ENCODE data around the gene RPLP1.

Gene RPLP1

GRCh38 chr15:69469467-69470201 lies 17.0 kb downstream of the RPLP1 start:
- Histone ChIP-seq H3K9me3 (ENCODE audit: control insufficient read depth, insufficient read depth, low read depth, low read length) (no peaks in the 10 kb centered on the region), H3K4me1 (ENCODE audit: control insufficient read depth, insufficient read depth, low read length) (peaks cover 18% of the 10 kb centered on the region), H3K36me3 (ENCODE audit: control insufficient read depth in 2 of 2, insufficient read depth in 1 of 2, low read length in 2 of 2) (no peaks in the 10 kb centered on the region), H3K27ac (ENCODE audit: extremely low read depth, low read depth, low read length) (no peak overlapping the region), H3K4me3 (ENCODE audit: low read depth, low read length) (no peak overlapping the region)
- TF ChIP-seq ZNF692 (tag by site-specific recombination; IDR thresholded peaks at IDR 0.05) (peak; percentile 66), ZFHX2 (tag by site-specific recombination; conservative IDR thresholded peaks at IDR 0.05) (no peak), ZFP69B (tag by site-specific recombination; IDR thresholded peaks at IDR 0.05) (peak; percentile 70; the same call in 1 of the 2 replicates)
- ChIA-PET POLR2A (interaction anchor here (3.3 kb wide), 1 partner anchor 17 kb away, joined by 26 read pairs; the partner anchor contains the start of gene RPLP1), CTCF (interaction anchor here (0.6 to 6.5 kb wide), 10 partner anchors 8 to 1442 kb away, joined by 3 to 65 read pairs (median 4); no protein-coding TSS in a partner anchor)

- Histone ChIP-seq H3K27ac (ENCODE audit: extremely low read depth, low read depth, low read length) (no peak overlapping the region), H3K4me3 (ENCODE audit: low read depth, low read length) (no peak overlapping the region), H3K9me3 (ENCODE audit: control insufficient read depth, insufficient read depth, low read depth, low read length) (no peaks in the 10 kb centered on the region), H3K4me1 (ENCODE audit: control insufficient read depth, insufficient read depth, low read length) (peaks cover 16% of the 10 kb centered on the region), H3K36me3 (ENCODE audit: control insufficient read depth in 2 of 2, insufficient read depth in 1 of 2, low read length in 2 of 2) (no peaks in the 10 kb centered on the region)
- CTCF ChIA-PET, result interaction anchor here (0.6 to 1.6 kb wide), 2 partner anchors 9 to 995 kb away, joined by 3 to 6 read pairs; no protein-coding TSS in a partner anchor
- POLR2A ChIA-PET, result interaction anchor here (1.0 kb wide), 1 partner anchor 9 kb away, joined by 3 read pairs; no protein-coding TSS in a partner anchor
- TF ChIP-seq ZNF449 (tag by site-specific recombination; IDR thresholded peaks at IDR 0.05) (no peak), ZNF19 (tag by site-specific recombination; IDR thresholded peaks at IDR 0.05; ENCODE audit: low read depth) (no peak), YY2 (tag by site-specific recombination; IDR thresholded peaks at IDR 0.05) (no peak), PATZ1 (tag by site-specific recombination; IDR thresholded peaks at IDR 0.05) (no peak), ZNF501 (tag by site-specific recombination; IDR thresholded peaks at IDR 0.05) (no peak), ZNF248 (tag by site-specific recombination; IDR thresholded peaks at IDR 0.05) (no peak), ZNF785 (tag by site-specific recombination; IDR thresholded peaks at IDR 0.05) (no peak), PRDM2 (tag by site-specific recombination; IDR thresholded peaks at IDR 0.05; ENCODE audit: borderline replicate concordance) (no peak), ZNF37A (tag by site-specific recombination; IDR thresholded peaks at IDR 0.05) (no peak), RBAK (tag by site-specific recombination; IDR thresholded peaks at IDR 0.05) (no peak), ZNF561 (tag by site-specific recombination; IDR thresholded peaks at IDR 0.05; ENCODE audit: borderline replicate concordance) (no peak), ZNF2 (tag by site-specific recombination; IDR thresholded peaks at IDR 0.05) (no peak), ZNF266 (tag by site-specific recombination; IDR thresholded peaks at IDR 0.05; ENCODE audit: low read depth) (no peak), ZNF660 (tag by site-specific recombination; IDR thresholded peaks at IDR 0.05) (no peak), ZNF416 (tag by site-specific recombination; IDR thresholded peaks at IDR 0.05) (no peak), MEIS1 (CRISPR knock-in tag; IDR thresholded peaks at IDR 0.05; ENCODE audit: borderline replicate concordance) (no peak)
These were observed 19.4 kb downstream of the RPLP1 start for GRCh38 chr15:69472046-69472445.

Measured in HEK293 (cell line).